ENCODE data around the gene LRRC38.

DNA sequence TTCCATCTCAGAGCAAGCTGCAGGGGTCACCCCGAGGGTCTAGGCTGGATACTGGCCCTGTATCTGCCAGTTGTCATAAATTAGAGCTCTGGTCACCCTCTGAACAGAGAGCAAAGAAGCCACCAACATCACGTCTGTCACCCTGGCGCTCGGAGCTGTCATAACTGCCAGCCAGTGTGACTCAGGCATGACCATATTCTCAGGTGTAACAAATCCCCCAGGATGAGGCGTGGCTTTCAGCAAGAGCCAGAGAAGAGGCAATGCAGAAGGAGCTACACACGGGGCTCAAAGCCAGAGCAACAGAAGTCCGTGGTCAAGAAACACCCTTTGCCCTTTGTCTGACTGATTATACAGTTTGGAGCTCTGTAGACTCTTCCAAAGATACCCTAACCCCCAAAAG is 63.6 kb downstream of the LRRC38 start:
- TF ChIP-seq, protein P1, sequence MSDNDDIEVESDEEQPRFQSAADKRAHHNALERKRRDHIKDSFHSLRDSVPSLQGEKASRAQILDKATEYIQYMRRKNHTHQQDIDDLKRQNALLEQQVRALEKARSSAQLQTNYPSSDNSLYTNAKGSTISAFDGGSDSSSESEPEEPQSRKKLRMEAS (IDR thresholded peaks at IDR 0.05): no peak
- TF ChIP-seq, protein P2, sequence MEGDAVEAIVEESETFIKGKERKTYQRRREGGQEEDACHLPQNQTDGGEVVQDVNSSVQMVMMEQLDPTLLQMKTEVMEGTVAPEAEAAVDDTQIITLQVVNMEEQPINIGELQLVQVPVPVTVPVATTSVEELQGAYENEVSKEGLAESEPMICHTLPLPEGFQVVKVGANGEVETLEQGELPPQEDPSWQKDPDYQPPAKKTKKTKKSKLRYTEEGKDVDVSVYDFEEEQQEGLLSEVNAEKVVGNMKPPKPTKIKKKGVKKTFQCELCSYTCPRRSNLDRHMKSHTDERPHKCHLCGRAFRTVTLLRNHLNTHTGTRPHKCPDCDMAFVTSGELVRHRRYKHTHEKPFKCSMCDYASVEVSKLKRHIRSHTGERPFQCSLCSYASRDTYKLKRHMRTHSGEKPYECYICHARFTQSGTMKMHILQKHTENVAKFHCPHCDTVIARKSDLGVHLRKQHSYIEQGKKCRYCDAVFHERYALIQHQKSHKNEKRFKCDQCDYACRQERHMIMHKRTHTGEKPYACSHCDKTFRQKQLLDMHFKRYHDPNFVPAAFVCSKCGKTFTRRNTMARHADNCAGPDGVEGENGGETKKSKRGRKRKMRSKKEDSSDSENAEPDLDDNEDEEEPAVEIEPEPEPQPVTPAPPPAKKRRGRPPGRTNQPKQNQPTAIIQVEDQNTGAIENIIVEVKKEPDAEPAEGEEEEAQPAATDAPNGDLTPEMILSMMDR (IDR thresholded peaks at IDR 0.05 in 2 of 3, conservative IDR thresholded peaks at IDR 0.05 in 1 of 3; ENCODE audit: borderline replicate concordance in 1 of 3, insufficient read depth in 1 of 3, low read depth in 2 of 3, low read length in 2 of 3): no peak
- TF ChIP-seq POLR2A (IDR thresholded peaks at IDR 0.05; ENCODE audit: borderline replicate concordance, extremely low read depth, insufficient read depth, insufficient read length) (no peak), ELF1 (IDR thresholded peaks at IDR 0.05; ENCODE audit: borderline replicate concordance, low read depth) (no peak)
- TF ChIP-seq, protein P3, sequence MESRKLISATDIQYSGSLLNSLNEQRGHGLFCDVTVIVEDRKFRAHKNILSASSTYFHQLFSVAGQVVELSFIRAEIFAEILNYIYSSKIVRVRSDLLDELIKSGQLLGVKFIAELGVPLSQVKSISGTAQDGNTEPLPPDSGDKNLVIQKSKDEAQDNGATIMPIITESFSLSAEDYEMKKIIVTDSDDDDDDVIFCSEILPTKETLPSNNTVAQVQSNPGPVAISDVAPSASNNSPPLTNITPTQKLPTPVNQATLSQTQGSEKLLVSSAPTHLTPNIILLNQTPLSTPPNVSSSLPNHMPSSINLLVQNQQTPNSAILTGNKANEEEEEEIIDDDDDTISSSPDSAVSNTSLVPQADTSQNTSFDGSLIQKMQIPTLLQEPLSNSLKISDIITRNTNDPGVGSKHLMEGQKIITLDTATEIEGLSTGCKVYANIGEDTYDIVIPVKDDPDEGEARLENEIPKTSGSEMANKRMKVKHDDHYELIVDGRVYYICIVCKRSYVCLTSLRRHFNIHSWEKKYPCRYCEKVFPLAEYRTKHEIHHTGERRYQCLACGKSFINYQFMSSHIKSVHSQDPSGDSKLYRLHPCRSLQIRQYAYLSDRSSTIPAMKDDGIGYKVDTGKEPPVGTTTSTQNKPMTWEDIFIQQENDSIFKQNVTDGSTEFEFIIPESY (IDR thresholded peaks at IDR 0.05; ENCODE audit: extremely low read depth, insufficient replicate concordance, low read length): no peak
